Endothelial cell of umbilical vein (primary cell): Measurements from ENCODE around the gene C19orf73. TPM values are rescaled to one million over a fixed set of nuclear protein-coding genes. Genes with fewer than 3 reads are reported as not detected.

ENCODE experiments used
- BruUV-seq: library from RNA; stranded (reverse); fragments of 400-500 nt; replicated peaks from 2 replicates; lab custom pipeline; 2021; lab: Mats Ljungman, UMichigan
- CTCF ChIA-PET: fragments of 300-600, 350-600 bp; sonication (Branson Sonifier 250); formaldehyde crosslinking; loops from one replicate; lab custom pipeline; 2021; ENCODE audit warnings: antibody characterized with exemption, inconsistent platforms; lab: Charles Lee
- POLR2A ChIA-PET: fragments of 300-600, 350-600 bp; sonication (Branson Sonifier 250); formaldehyde crosslinking; loops from one replicate; lab custom pipeline; 2021; ENCODE audit warnings: antibody characterized with exemption, inconsistent platforms; lab: Charles Lee
- DNase-seq: peaks from one replicate; pipeline ENCODE4 v3.0.0-alpha.2; 2011; ENCODE audit warnings: low read depth, low spot score
- FAIRE-seq: peaks from 2 replicates; lab custom pipeline; 2011; peaks lifted over from hg19 to GRCh38; lab: Jason Lieb, UNC
- H2AFZ ChIP-seq: 2 replicates; pipeline ENCODE4 v1.6.0; 2012; ENCODE audit warnings: low read depth, low read length, control low read depth, inconsistent platforms
- H3K27ac ChIP-seq: 2 replicates; pipeline ENCODE4 v1.5.1; 2011; ENCODE audit warnings: low read depth, mild to moderate bottlenecking, control low read depth, low read length, moderate library complexity; ENCODE audit not compliant: insufficient read depth
- H3K27me3 ChIP-seq, 2 experiments: 2 replicates each; pipeline versions ENCODE4 v1.6.0 to v1.6.1; 2011; ENCODE audit warnings: low read length in 2 of 2, mixed read lengths in 1 of 2; ENCODE audit not compliant: control insufficient read depth in 2 of 2, insufficient read depth in 2 of 2
- H3K36me3 ChIP-seq, 2 experiments: 2 replicates in 1 of 2; 3 replicates in 1 of 2; pipeline ENCODE4 v1.5.1; 2011; ENCODE audit warnings: low read length in 2 of 2, mild to moderate bottlenecking in 1 of 2, moderate library complexity in 1 of 2; ENCODE audit not compliant: control insufficient read depth in 2 of 2, insufficient read depth in 2 of 2; ENCODE audit errors: extremely low read depth in 1 of 2
- H3K4me1 ChIP-seq: 3 replicates; pipeline ENCODE4 v1.5.1; 2011; ENCODE audit warnings: mild to moderate bottlenecking, low read length; ENCODE audit not compliant: control insufficient read depth, insufficient read depth; ENCODE audit errors: extremely low read depth
- H3K4me2 ChIP-seq: 2 replicates; pipeline ENCODE4 v1.6.1; 2011; ENCODE audit warnings: low read length, control low read depth, mixed read lengths; ENCODE audit not compliant: insufficient read depth
- H3K4me3 ChIP-seq, 3 experiments: fragments of 200-600 bp in 1 of 3; sonication (generic), shearing (Covaris generic) in 1 of 3; replicated peaks in 1 of 3; 2 replicates each; pipeline ENCODE4 v1.5.1; 2011 to 2016; ENCODE audit warnings: control low read depth in 3 of 3, low read length in 3 of 3, mild to moderate bottlenecking in 2 of 3, inconsistent platforms in 1 of 3, low read depth in 1 of 3, moderate library complexity in 1 of 3; ENCODE audit not compliant: insufficient read depth in 1 of 3
- H3K79me2 ChIP-seq: 2 replicates; pipeline ENCODE4 v1.6.0; 2012; ENCODE audit warnings: low read length, inconsistent platforms; ENCODE audit not compliant: control insufficient read depth, insufficient read depth
- H3K9ac ChIP-seq: replicated peaks from 2 replicates; pipeline ENCODE3; 2011; ENCODE audit warnings: low read length, control low read depth; ENCODE audit not compliant: insufficient read depth; ENCODE audit errors: extremely low read depth
- H3K9me1 ChIP-seq: replicated peaks from 3 replicates; pipeline ENCODE4 v1.6.0; 2011; ENCODE audit warnings: mild to moderate bottlenecking, low read length; ENCODE audit not compliant: control insufficient read depth, insufficient read depth; ENCODE audit errors: extremely low read depth
- H3K9me3 ChIP-seq: replicated peaks from 2 replicates; pipeline ENCODE4 v1.5.1; 2012; ENCODE audit warnings: low read length, inconsistent platforms; ENCODE audit not compliant: control insufficient read depth, insufficient read depth
- H4K20me1 ChIP-seq: replicated peaks from 2 replicates; pipeline ENCODE3; 2011; ENCODE audit warnings: mild to moderate bottlenecking, low read length; ENCODE audit not compliant: control insufficient read depth, insufficient read depth; ENCODE audit errors: extremely low read depth
- CTCF ChIP-seq, 2 donors: IDR thresholded peaks; 1 replicate in 1 of 2; 2 replicates in 1 of 2; pipeline ENCODE4 v1.5.1; 2011; ENCODE audit warnings: low read length in 2 of 2, mild to moderate bottlenecking in 2 of 2, moderate library complexity in 2 of 2, control low read depth in 1 of 2, inconsistent platforms in 1 of 2, low read depth in 1 of 2; ENCODE audit not compliant: insufficient read depth in 1 of 2; ENCODE audit errors: extremely low read depth in 1 of 2
- EZH2 ChIP-seq: IDR thresholded peaks from 2 replicates; pipeline ENCODE4 v1.6.1; 2012; ENCODE audit warnings: borderline replicate concordance, low read depth, mild to moderate bottlenecking, moderate library complexity, low read length, inconsistent platforms; ENCODE audit not compliant: severe bottlenecking
- FOS ChIP-seq: IDR thresholded peaks from 2 replicates; pipeline ENCODE4 v1.6.1; 2011; ENCODE audit warnings: mild to moderate bottlenecking, low read length, moderate library complexity, borderline replicate concordance; ENCODE audit not compliant: insufficient read depth
- GATA2 ChIP-seq: IDR thresholded peaks from 2 replicates; pipeline ENCODE4 v1.7.0; 2011; ENCODE audit warnings: low read depth, mild to moderate bottlenecking, moderate library complexity, mixed read lengths, low read length; ENCODE audit not compliant: insufficient read length, insufficient read depth
- JUN ChIP-seq: IDR thresholded peaks from 2 replicates; pipeline ENCODE4 v1.6.1; 2011; ENCODE audit warnings: borderline replicate concordance, low read depth; ENCODE audit not compliant: insufficient read length, insufficient read depth
- MAX ChIP-seq: IDR thresholded peaks from 2 replicates; pipeline ENCODE4 v1.6.1; 2011; ENCODE audit not compliant: insufficient read depth, insufficient read length
- MYC ChIP-seq: IDR thresholded peaks from one replicate; pipeline ENCODE4 v1.6.1; 2011; ENCODE audit warnings: mild to moderate bottlenecking, low read depth, low read length
- POLR2A ChIP-seq: IDR thresholded peaks from 2 replicates; pipeline ENCODE4 v1.6.1; 2012; ENCODE audit warnings: low read depth, mild to moderate bottlenecking, control low read depth, low read length
- POLR2AphosphoS5 ChIP-seq: IDR thresholded peaks from 2 replicates; pipeline ENCODE4 v1.6.1; 2012; ENCODE audit warnings: low read depth, mild to moderate bottlenecking, control low read depth, low read length, moderate library complexity; ENCODE audit not compliant: insufficient read depth
- dilution Hi-C: fragments of 300-500 bp; cut with MboI; formaldehyde crosslinking; loops from one replicate; pipeline ENCODE4 v1.15.0; 2019; ENCODE audit warnings: low sequenced_read_pairs; ENCODE audit not compliant: extremely low pct_ligation_motif_present
- intact Hi-C: fragments of 100-400 bp; cut with micrococcal nuclease; formaldehyde crosslinking; loops from one replicate; pipeline ENCODE4 v1.10.0; 2022
- polyA plus RNA-seq, 4 experiments: library from polyadenylated mRNA; depleted of rRNA in 3 of 4; stranded (reverse) in 3 of 4; unstranded in 1 of 4; fragments of >200 nt; gene quantifications; 2 replicates each; pipeline versions ENCODE4 v1.2.1 to v1.2.3, GENCODE V29; 2011 to 2012; ENCODE audit warnings: missing spikeins in 1 of 4
- total RNA-seq: library from RNA; stranded (reverse); gene quantifications from 2 replicates; pipeline ENCODE4 v1.2.3, GENCODE V29; 2021

The C19orf73 gene
- total and polyA plus RNA-seq, 2 donors (not counting 3 experiments of a cell fraction or from before 2014, with no cell fraction given) = 1.8 TPM; not detected in 1

GRCh38 chr19:49107625-49108459 is 11.1 kb downstream of the C19orf73 start:
- TF ChIP-seq CTCF (IDR thresholded peaks at IDR 0.05; ENCODE audit: extremely low read depth in 1 of 2, insufficient read depth in 1 of 2, low read depth in 1 of 2, low read length in 2 of 2) (no peak), GATA2 (no peak), EZH2 (no peak), POLR2A (no peak), JUN (no peak), MYC (no peak), FOS (no peak), MAX (no peak), POLR2AphosphoS5 (no peak)
- no peak overlapping the region for H3K9ac ChIP-seq
- H3K27ac ChIP-seq = no peak overlapping the region
- peaks cover 19 to 53% of the 10 kb centered on the region in 2 experiments for H3K36me3 ChIP-seq
- no peaks in the 10 kb centered on the region for H3K27me3 ChIP-seq
- intact Hi-C loops = no loop called here
- H3K9me3 ChIP-seq = no peaks in the 10 kb centered on the region
- CTCF ChIA-PET = interaction anchor here (2.5 kb wide), 1 partner anchor 10 kb away, joined by 15 read pairs; no protein-coding TSS in a partner anchor
- dilution Hi-C loops = no loop called here
- POLR2A ChIA-PET = no interaction called here
- H3K4me2 ChIP-seq = no peak overlapping the region
- H3K4me3 ChIP-seq = no peak overlapping the region
- no peaks in the 10 kb centered on the region for H3K79me2 ChIP-seq
- no peaks in the 10 kb centered on the region for H3K9me1 ChIP-seq
- DNase-seq (no peak), FAIRE-seq (no peak)
- H2AFZ ChIP-seq = no peak overlapping the region
- no peaks in the 10 kb centered on the region for H4K20me1 ChIP-seq
- H3K4me1 ChIP-seq = no peaks in the 10 kb centered on the region
- no TSS peak for BruUV-seq
